ENCODE data around the gene GMIP.

Gene GMIP

DNA sequence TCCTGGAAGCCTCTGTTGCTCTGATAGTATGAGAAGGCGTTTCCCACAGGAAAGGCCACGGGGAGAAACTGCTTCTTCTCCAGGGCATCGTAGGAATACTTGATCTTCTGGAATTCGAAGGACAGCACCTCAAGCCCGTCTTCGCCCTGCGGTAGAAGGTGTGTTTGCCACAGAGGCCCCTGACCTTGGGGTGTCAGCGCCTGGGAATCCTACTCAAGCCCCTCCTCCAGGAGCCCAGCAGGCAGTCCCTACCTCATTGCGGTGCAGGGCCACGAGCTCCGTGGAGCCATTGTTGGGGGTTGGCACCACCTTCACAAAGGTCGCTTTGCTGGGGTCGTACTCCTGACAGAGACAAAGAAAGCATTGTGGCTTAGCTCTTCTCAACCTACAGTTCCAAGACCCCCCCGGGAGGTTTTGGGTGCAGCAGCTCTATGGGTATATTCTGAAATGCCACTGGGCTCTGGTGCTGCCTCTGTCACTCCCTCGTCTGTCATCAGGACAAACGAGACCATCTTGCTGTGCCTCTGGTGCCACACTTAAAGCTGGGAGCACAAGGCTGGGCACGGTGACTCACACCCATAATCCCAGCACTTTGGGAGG, 16.3 kb upstream of the GMIP start:
- DNase-seq: no peak

DNA sequence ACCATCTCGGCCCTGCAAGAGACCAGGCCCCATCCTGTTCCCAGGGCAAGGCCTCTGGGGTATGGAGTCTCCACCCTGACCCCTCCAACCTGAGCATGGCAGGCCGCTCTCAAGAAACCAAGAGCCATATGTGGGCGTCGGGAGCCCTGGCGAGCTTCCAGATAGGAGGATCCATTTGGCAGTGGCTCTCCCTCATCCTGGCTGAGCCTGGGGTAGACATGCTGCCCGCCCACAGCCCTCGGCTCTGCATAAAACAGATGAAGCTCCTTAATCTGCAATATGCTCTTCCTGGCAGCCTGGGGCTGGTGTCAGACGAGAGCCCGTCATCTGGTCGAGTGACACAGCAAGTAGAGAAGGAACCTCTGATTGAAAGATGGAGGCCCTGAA, 13.9 kb upstream of the GMIP start:
- no peak for DNase-seq

DNA sequence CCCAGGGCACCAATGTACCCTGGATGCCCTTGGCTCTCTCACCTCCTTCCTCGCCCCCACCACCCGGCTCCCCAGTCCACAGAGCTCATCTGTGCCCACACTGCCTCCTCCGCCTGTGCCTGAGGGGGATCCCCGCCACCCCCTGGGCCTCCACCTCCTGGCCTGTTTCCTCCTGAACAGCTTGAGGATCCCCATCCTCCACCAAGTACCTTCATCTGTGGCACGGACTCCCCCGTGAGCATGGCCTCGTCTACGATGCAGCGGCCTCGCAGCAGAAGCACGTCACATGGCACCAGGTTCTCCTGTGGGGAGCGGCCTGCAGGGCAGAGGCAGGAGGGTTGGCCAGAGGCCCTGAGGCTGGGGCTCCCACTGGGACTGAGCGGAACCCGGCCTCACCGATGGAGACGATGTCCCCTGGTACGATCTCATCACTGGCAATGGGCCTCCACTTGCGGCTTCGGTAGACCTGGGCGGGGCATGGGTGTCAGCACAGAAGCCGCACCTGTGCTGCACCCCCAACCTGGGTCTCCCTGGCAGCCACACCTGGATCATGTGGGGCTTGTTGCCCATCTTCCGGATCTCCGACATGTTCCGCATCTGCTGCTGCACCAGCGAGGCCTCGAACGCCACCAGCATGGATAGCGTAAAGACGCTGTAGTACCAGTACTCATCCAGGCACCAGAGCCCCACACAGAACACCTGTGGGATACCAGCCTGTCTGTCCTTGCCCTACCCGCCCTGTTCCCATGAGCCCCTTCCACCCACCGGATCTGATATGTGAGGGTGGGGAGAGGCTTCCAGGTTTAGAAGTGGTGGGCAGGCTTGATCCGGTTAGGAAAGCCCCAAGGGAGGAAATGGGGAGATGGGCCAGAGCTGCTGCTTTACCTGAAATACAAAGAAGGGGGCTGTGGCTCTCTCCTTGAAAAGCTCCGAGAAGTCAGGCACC, 13.3 kb upstream of the GMIP start:
- DNase-seq: no peak

DNA sequence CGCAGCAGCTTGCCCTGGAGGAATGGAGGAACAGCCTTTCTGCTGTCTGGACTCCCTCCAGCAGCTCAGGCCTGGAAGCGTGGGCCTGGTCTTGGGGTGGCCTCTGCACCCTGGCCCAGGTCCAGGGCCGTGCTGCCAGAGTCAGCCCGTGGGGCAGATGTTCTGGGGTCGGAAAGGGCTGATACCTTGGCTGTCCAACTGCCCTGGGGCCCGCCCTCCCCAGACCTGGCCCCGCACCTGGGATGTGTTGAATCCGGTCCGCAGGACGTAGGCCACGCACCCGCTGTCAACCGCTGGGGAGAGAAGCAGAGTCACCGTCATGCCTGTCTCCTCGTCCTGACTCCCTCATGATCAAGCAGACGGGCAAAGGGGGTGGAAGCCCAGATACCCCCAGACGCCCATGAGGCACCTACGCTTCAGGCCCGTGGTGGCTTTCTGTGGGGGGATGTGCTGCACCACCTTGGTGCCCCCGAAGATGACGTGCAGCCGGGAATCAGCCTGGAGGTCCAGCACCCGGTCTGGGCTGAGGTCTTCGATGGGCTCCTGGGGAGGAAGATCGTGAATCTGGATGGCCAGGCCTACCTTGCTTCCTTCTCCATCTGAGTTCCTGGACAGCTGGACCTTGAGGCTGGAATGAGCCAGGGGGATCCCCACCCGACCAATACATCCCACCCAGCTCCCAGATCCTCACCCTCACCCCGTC, 12.3 kb upstream of the GMIP start:
- no peak for DNase-seq

DNA sequence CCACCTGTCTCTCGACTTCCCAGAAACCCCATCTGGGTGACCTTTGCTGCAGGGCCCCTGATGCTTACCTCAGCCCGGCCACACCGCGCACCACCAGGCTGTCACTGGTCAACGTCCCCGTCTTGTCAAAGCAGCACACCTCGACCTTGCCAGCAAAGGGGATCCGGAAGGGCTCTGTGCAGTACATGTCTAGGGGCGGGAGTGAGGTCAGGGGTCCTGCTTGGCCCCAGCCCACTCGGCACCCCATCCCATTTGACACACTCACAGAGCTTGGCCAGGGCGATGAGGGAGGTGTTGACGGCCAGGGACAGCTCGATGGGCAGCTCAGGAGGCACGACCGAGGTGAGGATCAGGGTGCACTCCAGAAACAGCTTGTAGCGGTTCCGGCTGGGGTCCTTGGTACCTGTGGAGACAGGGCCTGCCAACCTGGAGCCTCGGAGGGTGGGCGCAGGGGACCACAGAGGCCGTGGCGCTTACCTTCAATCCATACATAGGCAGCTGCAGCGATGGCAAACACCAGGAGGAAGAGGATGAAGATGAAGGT, 11.7 kb upstream of the GMIP start:
- DNase-seq: no peak

DNA sequence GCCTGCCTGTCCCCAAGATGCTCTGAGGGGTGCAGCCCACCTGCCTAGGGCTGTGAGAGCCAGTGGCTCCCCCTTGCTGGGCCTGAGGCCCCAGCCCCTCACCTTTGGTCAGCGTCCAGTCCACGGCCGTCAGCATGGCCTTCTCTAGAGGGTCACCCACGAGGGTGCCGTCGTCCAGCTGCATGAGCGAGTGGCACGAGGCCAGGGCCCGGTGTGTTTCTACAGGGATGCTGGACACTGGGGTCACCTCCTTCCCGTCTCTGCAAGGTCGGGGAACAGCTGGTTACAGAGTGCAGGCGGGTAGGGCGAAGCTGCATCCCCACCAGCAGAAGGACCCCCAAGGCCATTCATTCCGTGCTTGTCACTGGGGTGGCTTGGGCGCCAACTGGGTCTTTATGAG, 11.0 kb upstream of the GMIP start:
- no peak for DNase-seq

DNA sequence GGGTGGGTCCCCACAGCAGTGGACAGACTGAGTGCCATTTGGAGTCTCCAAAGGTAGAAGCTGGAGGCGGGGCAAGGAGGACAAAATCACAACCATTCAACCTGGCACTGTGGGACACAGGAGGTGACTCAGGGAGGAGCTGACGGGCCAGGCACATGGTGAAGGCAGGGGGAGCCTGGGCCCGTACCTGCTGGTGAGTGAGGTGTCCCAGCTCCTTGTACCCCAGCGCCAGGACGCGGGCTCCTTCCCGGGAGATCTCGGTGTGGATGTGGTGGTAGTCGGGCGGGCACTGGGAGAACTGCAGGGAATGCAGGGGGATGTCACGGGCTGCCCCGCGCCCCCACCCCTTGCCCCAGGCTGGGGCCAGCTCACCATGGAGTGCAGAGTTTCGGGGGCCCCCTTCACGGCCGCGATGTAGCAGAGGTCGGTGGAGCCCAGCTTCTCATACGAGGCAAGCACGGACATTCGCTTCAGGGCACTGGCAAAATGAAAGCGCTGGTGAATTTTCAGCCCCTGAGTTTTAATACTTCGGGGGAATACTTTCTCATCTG, 10.2 kb upstream of the GMIP start:
- no peak for DNase-seq

DNA sequence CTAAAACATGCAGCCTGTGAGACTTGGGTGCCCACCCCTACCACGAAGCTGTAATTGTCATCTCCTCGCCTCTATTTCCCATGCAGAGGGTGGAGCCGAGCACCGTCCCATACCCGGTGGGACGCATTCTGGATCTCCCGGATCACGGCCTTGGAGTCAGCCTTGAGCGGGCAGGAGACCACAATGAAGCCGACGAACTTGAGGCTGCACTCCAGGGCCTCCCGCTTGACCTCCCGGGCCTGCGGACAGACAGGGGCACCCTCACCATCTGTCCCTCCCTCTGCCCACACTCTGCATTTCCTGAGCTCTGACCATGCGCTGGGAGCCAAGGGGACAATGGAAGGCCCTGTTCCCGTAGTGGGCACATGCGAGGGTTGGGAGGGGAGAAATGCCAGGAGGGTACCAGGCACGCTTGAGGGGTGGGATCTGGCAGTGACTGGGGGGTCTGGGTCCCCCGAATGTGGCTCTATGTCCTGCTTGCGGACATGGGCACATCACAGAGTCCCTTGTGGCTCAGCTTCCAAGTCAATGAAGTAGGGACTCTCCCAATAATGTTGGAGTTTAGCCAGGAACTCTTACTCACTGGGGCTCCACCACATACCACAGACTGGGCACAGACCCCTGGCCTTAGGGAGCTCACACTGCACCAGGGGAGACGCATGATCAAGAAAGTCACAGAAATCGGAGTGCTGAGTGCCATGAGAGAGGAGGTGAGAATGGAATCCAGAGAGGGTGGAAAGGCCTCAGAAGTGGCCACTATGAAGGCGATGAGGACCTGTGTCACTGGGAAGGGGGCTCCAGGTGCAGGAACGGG, 9.2 kb upstream of the GMIP start:
- DNase-seq: no peak

DNA sequence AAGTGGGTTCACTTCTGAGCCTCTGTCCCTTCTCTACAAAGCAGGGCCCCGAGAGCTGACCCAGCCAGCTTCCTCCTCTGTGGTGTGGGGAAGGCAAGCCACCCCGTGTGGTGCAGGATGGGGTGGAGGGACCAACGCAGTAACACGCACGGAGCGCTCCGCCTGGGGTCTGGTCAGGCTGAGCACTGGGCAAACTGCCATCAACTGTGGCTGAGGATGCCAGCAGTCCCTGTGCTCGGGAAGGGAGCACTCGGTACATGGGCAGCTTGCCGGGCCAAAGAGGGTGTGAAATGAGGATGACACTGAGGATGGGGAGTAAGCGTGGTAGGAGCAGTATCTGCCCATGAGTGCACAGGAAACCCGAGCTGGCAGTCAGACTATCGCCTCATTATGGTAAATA, 7.6 kb upstream of the GMIP start:
- peak; percentile 42 for DNase-seq

DNA sequence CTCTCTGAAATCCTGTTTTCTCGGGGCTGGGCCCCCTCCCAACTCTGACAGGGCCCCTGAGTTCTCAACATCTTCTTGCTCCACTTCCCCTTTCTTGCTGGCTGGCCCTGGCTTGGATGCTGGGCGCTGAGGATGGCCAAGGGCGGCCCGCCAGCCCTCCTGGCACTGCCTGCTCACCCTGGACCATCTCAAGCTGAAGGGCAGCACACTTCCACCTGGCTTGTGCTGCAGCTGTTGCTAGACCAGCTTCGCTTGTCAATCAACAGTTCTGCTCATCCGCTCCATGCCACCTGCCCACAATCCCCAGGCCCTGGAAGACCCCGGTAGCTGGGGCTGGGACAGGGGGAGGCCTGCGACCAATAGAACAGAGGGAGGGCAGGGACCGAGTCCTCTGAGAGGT, 6.9 kb upstream of the GMIP start:
- DNase-seq: no peak

DNA sequence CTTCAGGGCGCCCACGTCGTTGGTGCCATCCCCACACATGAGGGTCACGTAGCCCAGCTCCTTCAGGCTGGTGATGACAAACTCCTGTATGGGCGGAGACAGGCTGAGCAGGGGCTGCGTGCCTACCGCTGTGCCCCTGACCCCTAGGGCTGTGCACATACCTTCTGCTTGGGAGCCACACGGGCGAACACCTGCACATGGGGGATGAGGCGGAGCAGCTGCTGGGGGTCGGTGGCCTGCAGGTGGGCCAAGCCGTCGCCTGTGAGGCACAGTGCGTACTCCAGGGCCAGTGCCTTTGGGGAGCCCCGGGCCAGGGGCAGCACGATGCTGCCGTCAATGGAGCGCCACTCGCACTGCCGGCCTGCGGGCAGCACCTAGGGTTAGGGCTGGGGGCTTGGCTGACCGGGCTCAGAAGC, 6.1 kb upstream of the GMIP start:
- DNase-seq: no peak

DNA sequence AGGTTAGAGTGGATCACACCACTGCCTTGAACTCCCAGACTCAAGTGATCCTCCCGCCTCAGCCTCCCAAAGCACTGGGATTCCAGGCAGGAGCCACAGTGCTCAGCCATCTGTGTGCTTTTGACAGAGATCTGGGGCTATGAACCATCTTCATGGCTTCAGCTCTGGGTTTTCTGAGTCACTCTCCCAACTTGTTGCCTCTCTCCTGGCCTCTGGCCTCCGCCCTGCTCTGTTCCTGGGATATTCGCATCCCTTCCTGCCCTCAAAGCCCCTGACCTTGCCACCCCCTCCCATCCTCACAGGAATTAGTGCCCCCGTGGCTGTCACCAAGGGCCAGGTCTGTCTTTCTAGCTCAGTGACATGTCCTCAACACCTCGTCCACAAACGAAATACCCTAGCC, 5.7 kb upstream of the GMIP start:
- no peak for DNase-seq

DNA sequence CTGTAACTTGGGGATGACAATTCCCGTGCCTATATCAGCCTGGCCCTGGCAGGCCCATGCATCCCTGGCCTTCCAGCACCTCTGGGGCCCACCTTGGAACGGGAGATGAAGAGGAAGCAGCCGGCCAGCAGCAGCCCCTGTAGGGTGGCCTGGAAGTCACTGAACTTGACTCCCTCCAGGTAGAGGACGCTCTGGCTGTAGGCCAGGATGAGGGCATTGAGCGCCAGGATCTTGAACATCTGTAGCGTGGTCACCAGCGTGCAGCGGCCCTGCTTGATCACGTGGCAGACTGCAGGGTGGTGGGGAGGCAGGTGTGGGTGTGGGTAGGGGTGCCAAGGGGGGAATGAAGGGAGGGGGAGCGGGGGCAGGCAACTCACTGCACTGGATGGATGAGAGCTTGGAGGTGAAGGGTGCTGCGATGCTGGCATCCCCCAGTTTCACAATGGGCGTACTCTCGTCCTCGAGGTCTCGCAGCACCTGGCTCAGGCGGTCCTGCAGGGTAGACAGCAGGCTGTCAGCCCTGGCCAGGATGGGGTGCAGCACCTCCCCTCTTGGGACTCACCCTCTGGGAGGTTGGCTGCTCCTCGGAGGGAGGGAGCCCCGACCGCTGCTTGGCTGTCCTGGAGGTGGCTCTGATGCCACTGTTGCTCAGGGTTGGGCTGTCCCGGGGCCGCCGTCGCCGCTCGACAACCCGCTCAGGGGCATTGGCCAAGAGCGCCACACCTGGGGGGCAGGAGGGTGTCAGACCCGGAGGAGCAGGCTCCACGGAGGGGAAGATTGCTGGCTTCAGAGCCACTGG, 3.8 kb upstream of the GMIP start:
- no peak for DNase-seq

DNA sequence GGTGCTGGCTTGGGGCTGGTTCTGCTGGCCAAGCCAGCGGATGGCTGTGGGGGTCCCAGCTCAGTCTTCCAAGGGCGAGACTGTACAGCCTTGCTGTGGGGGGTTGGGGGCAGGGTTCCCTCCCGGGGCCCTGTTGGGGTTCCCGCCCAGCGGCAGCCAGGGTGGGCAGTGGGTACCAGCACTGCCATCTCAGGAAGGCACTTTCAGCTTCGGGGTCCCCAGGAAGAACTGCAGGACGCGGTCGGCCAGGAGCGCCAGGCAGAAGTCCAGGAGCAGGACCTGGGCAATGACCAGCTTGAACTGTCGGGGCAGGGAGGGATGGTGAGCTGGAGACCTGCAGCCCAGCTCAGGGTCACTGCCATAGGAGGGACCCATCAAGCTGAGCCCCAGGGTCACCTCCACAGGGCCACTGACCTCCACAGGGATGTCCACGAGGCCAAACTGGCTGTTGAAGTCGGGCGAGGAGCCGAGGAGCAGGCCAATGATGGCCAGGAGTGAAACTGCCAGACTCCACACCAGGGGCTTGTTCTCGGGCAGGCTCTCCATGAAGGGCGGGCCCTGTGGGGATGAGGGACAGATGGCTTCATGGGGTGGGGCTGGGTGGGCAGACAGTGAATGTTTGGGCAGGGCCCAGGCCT, 1.9 kb upstream of the GMIP start:
- DNase-seq: no peak

DNA sequence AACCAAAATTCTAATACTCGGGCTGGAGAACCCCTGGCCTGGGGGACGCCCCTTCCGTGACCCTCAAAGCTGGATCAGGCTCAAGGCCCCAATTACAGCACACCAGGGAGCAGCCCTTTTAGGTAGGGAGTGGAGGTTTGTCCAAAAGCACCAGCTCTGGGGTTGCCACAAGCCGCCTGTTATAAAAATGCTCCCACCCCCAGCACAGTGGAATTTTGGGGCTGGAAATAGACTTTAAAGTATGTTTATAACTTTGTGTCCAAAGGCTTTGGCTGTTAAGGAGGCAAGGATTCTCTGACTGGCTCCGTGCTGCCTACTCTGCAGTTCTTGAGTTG, 564 bp upstream of the GMIP start:
- DNase-seq: no peak

DNA sequence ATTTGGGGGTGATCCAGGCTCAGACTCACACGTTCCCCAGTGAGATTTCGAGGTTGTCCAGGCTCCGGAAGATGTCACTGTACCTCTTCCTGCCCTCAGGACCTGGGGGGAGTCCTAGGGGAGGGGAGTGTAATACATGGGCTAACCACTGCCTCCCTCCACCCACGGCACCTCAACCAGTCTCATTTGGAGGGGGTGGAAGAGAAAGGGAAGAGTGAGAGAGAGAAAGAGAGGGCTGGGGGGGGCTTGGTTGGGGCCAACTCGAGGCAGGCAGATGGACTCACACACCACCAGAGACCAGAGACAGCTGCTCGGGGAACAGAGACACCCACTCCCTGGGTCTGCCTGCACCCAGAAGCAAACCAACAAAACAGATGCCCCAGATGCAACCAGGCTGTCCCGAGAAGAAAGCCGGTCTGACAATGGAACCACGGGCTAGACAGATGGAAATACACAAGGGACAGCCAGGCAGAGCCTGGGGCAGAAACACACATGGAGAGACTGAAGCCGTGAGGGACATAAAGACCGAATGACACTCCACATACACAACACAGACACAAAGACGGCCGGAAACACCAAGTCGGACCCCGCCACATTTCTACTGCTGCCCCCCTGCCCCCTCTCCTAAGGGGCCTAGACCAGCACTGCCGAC, 825 bp downstream of the GMIP start:
- no peak for DNase-seq

DNA sequence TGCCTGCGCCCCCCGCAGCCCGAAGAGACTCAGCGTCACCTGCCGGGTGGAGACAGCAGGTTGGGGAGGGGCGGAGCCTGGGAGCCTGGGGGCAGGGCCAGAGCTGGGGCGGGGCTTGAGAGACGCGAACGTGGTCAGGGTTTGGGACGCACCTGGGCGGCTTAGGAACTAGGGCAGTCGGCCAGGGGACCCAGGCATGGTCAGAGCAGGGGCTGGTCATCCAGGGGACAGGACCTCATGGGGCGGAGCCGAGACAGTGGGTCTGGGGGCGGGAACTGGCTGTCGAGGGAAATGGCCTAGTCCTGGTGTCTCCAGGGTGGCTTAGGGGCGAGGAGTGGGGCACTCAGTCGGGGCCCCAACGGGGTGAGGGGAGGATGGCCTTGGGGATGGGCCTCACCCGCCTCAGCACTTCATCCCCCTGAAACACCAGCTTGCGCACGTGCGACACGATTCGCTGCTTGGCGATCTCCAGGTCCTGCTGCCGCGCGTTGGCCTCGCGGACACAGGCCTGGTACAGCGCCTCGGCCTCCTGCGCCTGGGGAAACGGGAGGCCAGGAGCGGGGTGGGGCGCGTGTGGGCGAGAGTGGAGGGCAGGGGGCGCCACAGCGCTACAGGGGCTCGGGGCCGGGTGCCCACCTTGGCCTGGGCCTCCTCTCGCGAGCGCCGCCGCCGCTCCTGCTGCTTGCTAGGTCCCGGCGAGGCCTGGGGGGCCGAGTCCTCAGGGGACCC, 5.8 kb downstream of the GMIP start:
- no peak for DNase-seq

DNA sequence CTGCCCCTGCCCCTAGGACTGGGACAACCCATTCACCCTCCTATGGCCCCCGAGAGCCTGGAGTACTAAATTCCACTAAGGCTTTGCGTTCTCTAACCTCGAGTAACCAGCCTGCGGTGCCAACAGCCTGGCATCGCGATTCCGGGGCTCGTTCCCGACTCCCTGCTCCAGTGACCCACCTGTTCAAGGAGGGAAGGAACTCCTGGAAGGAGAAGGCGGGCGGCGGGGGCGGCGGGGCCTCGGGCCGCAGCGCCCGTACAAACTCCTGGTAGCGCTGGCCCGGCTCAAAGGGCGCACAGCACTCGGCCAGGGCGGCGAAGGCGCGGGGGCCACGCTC, 6.3 kb downstream of the GMIP start:
- no peak for DNase-seq

DNA sequence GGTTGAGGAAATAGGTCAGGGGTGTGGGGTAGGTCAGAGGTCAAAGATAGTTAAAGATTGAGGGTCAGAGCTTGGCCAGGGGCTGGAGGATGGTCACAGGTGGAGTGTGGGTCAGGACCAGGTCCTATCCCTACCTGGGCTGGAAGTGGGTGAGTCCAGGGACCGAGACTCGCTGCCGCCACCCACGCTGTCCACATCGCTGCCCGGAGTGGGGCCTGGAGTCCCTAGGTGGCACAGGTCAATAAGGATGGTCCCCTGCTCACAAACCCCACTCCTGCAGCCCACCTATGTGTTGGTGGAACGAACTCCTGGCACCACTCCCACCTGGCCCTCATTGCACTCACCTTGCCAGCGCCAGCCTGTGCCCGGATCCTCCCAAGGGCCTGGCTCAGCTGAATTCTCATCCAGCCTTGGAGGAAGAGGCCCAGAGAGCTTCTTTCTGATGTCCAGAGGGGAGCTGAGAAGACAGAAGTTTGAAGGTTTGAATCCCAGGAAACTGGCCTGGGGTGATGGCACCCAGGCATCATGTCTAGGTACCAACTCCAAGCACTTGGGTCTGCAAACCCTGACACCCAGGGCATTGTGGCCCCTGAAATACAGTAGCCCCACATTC, 6.8 kb downstream of the GMIP start:
- no peak for DNase-seq

DNA sequence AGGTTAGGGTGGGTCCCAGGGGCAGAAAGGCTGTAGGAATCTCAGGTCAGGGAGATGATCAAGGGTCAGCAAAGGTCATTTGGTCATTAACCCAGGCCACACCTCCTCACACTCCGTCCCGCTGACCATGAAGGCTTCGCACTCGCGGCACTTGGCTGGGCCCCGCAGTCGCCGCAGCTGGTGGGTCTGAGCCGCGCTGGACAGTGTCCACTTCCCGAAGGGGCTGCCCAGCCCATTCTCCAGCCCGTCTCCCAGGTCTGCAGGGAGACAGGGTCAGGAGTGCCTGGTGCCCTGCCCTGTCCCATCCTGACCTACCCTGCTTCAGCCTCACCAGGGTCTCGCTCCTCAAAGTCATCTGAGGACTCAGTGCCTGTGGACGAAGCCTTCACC, 8.1 kb downstream of the GMIP start:
- DNase-seq: no peak
